GM18861 (cell line): ENCODE measurements around the gene FGF22.
"Not testable (repeated sequence)": the region's sequence is repeated elsewhere in the genome, so short reads cannot be mapped to it uniquely, and the experiment has no call there.

Source experiments
- ATAC-seq: cut with Tn5 transposase; IDR thresholded peaks from one replicate; pipeline ENCODE4 v1.9.1; 2021; ENCODE audit not compliant: unreplicated experiment

FGF22 gene

DNA sequence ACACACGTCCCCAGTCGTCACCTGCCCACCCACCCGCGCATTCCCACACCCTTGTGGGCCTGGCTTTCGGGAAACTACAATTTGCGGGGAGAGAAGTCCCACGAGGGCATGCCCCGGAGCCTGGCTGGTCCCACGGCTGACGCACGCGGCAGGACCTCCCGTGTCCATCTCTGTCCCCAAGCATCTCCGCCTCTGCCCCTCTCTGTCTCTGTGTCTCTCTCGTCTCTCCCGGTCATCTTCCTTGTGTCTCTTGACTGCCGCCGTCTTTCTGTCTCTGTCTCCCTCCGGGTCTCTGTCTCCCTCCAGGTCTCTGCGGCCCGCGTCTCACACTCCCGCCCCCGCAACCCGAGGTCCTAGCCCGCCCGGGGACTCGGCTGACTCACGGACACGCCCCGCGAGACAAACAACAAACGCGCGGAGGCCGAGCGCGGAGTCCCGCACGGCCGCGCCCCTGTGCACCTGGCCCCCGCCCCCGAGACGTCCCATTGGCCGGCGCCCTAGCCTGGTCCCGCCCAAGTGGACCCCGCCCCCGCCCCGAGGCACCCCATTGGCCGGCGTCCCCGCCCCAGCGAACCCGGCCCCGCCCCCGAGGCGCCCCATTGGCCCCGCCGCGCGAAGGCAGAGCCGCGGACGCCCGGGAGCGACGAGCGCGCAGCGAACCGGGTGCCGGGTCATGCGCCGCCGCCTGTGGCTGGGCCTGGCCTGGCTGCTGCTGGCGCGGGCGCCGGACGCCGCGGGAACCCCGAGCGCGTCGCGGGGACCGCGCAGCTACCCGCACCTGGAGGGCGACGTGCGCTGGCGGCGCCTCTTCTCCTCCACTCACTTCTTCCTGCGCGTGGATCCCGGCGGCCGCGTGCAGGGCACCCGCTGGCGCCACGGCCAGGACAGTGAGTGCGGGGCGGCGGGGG, at the start of gene FGF22:
FGF22 (plus strand) TSS at position 627 of the 908 bp plus-strand sequence; CDS start at position 674, 47 bp downstream.
- no peak for ATAC-seq

DNA sequence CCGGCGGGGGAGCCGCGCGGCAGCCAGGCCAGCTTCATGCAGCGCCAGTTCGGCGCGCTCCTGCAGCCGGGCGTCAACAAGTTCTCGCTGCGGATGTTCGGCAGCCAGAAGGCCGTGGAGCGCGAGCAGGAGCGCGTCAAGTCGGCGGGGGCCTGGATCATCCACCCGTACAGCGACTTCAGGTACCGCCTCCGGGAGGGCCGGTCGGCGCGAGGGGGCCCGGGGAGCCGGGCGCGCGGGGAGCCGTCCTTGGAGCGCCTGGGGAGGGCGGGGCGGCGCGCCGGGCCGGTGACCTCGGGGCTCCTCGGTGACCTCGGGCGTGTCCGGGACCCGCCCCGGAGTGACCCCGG, 49.3 kb upstream of the FGF22 start:
- no peak for ATAC-seq

DNA sequence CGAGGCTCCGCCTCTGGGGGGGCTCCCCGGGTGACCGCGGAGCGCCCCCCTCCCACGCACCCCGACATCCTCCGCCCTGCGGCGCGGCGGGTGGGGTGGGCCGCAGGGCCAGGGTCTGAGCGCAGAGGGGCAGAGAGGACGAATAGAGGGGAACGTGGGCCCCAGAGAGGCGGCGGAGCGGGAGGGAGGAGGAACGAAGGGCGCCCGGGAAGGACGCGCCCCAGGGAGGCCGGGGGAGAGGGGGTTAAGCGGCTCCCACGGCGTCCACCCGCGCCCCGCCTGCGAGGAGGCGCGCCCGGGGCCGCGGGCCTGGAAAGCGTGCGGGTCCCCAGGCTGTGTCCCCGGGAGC, 49.0 kb upstream of the FGF22 start:
- no peak for ATAC-seq

- ATAC-seq = no peak
Observed at GRCh38 chr19:591099-591958, 48.4 kb upstream of the FGF22 start.

- ATAC-seq = no peak
Observed at GRCh38 chr19:592101-592500, 47.6 kb upstream of the FGF22 start.

GRCh38 chr19:593055-593454, 46.6 kb upstream of the FGF22 start:
- no peak for ATAC-seq

- ATAC-seq = no peak
Observed at GRCh38 chr19:593505-593904, 46.2 kb upstream of the FGF22 start.

GRCh38 chr19:594265-594870, 45.3 kb upstream of the FGF22 start:
- ATAC-seq = no peak

- ATAC-seq = no peak
Observed at GRCh38 chr19:595326-596262, 44.1 kb upstream of the FGF22 start.

DNA sequence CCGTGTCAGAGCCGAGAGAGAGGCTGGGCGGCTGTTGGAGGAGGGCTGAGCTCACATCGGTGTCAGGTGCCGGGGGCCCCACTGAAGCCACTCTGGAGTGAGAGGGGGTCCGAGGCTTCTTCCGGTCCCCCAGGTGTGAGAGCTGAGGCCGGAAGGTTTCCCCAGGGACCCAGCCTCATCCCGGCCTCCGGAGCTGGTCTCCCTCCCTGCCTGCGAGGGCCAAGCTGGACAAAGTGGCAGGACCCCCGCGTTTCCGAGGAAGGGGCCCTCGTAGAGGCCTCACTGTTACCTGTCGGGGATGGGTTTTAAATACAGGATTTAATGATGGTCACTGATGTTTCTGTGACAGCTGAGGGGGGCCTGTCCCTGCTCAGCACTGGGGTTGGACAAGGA, 43.4 kb upstream of the FGF22 start:
- ATAC-seq = no peak

GRCh38 chr19:597406-598315, 42.0 kb upstream of the FGF22 start:
- ATAC-seq = no peak

DNA sequence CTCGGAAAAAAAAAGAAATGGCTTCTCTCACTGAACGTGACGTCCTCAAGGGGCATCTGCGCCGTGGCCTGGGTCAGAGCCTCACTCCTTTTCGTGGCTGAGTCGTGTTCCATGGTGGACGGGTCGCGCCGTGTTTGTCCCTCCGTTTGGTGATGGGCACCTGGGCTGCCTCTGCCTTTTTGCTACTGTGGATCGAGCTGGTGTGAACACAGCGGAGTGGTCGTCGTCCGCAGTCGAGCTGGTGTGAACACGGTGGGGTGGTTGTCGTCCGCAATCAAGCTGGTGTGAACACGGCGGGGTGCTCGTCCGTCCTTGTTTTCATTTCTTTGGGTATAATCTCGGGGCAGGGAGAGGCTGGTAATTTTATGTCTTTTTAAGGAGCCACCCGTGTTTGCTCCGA, 38.4 kb upstream of the FGF22 start:
- no peak for ATAC-seq

- no peak for ATAC-seq
Observed at GRCh38 chr19:601790-602189, 37.9 kb upstream of the FGF22 start.

DNA sequence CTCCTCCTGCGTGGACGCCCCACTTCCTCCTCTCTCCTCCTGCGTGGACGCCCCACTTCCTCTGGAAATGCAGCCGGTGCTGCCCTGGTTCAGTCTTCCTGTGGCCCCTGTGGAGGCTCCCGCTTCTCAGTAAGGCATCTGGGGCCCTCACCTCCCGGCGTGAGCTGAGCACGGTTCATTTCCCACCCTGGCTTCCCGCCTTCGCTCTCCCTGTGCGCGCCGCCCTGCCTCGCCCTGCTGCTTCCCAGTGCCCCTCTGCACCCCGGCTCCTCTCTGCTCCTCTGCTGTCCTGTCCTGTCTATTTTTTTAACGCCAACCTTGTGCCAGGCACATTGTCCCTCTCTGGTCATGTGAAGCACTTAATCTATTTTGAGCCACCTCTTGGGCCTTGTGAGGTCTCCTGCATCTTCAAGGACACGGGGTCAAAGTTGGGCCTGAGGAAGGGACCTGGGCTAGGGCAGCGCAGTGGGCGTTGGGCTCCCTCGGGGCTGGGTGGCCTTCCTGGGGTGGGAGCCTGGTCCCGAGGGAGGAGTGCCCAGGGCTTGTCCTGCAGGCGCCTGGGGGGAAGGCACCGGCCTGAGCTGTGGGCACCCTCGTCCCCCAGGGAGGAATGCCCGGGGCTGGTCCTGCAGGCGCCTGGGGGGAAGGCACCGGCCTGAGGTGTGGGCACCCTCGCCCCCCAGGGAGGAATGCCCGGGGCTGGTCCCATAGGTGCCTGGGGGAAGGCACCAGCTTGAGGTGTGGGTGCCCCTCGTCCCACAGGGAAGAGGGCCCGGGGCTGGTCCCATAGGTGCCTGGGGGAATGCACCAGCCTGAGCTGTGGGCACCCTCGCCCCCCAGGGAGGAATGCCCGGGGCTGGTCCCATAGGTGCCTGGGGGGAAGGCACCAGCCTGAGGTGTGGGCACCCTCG, 37.0 kb upstream of the FGF22 start:
- no peak for ATAC-seq

GRCh38 chr19:603302-603639, 36.4 kb upstream of the FGF22 start:
- ATAC-seq = not testable (repeated sequence)

DNA sequence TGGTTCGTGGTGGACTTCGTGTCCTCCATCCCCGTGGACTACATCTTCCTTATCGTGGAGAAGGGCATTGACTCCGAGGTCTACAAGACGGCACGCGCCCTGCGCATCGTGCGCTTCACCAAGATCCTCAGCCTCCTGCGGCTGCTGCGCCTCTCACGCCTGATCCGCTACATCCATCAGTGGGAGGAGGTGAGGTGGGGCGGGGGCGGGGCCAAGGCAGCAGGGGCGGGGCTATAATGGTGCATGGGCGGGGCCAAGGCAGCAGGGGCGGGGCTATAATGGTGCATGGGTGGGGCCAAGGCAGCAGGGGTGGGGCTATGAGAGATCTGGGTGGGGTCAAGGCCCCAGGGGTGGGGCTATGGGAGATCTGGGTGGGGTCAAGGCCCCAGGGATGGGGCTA, 35.9 kb upstream of the FGF22 start:
- not testable (repeated sequence) for ATAC-seq

DNA sequence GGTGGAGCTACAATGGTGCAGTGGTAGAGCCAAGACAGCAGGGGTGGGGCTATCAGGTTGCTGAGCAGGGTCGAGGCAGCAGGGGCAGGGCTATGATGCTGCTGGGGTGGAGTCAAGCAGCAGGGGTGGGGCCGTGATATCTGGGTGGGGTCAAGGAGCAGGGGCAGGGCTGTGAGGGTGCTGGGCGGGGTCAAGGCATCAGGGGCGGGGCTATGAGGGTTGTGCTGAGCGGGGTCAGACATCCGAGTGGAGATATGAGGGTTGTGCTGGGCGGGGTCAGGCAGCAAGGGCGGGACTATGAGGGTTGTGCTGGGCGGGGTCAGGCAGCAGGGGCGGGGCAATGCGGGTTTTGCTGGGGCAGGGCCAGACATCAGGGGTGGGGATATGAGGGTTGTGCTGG, 35.3 kb upstream of the FGF22 start:
- ATAC-seq = no peak

- ATAC-seq = not testable (repeated sequence)
Observed at GRCh38 chr19:605061-605971, 34.4 kb upstream of the FGF22 start.
